GM06990 (cell line): ENCODE results near the gene HAS3.
A peak's percentile ranks its signal among the peaks of the same experiment; 100 is the strongest.
"Not testable (repeated sequence)": the region's sequence is repeated elsewhere in the genome, so short reads cannot be mapped to it uniquely, and the experiment has no call there.

ENCODE experiments used
- DNase-seq: peaks from one replicate; pipeline ENCODE4 v3.0.0-alpha.2; 2011; ENCODE audit not compliant: insufficient read length; ENCODE audit errors: extremely low read depth
- H3K27me3 ChIP-seq: replicated peaks from 2 replicates; pipeline ENCODE4 v1.6.0; 2011; ENCODE audit warnings: low read length; ENCODE audit not compliant: control insufficient read depth, insufficient read depth
- H3K36me3 ChIP-seq: 2 replicates; pipeline ENCODE4 v1.5.1; 2011; ENCODE audit warnings: low read length; ENCODE audit not compliant: control insufficient read depth, insufficient read depth
- H3K4me3 ChIP-seq: replicated peaks from 2 replicates; pipeline ENCODE4 v1.5.1; 2011; ENCODE audit warnings: low read depth, mild to moderate bottlenecking, control low read depth, low read length
- TF ChIP-seq, protein P1 (sequence below): IDR thresholded peaks from 2 replicates; pipeline ENCODE4 v1.5.1; 2011; ENCODE audit warnings: low read length, control low read depth, mild to moderate bottlenecking, inconsistent platforms; ENCODE audit not compliant: insufficient read depth, poor library complexity, severe bottlenecking

HAS3 gene

GRCh38 chr16:69119536-69119935 lies 14.1 kb downstream of the HAS3 start:
- Histone ChIP-seq H3K4me3 (no peak overlapping the region), H3K36me3 (peaks cover 29% of the 10 kb centered on the region), H3K27me3 (no peaks in the 10 kb centered on the region)
- no peak for DNase-seq
- TF ChIP-seq, protein P1, sequence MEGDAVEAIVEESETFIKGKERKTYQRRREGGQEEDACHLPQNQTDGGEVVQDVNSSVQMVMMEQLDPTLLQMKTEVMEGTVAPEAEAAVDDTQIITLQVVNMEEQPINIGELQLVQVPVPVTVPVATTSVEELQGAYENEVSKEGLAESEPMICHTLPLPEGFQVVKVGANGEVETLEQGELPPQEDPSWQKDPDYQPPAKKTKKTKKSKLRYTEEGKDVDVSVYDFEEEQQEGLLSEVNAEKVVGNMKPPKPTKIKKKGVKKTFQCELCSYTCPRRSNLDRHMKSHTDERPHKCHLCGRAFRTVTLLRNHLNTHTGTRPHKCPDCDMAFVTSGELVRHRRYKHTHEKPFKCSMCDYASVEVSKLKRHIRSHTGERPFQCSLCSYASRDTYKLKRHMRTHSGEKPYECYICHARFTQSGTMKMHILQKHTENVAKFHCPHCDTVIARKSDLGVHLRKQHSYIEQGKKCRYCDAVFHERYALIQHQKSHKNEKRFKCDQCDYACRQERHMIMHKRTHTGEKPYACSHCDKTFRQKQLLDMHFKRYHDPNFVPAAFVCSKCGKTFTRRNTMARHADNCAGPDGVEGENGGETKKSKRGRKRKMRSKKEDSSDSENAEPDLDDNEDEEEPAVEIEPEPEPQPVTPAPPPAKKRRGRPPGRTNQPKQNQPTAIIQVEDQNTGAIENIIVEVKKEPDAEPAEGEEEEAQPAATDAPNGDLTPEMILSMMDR = no peak

DNA sequence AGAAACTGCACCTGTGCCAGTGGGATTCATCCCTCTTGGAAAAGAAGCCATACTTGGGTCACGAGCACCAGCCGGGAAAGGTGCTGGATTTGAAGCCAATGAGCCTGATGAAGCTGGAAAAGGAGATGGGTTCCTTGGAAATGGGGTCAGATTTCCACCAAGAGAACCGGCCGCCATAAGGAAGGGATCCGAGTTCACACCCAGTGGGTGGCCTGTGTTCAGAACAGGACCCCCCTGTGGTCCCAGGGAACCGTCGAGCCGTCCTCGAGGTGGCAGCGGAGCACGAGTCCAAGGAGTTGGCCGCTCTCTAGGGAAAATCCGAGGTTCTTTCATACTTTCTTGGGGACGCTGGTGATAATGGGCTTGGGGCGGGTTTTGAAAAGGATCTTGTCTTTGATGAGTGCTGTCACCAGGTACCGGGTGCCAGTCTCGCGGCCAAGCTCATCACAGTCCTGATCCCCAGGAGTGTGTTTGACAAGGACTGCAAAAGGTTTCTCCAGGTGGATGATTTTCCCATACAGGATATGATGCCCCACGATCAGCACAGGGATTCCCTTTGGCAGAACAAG lies 14.7 kb downstream of the HAS3 start:
- Histone ChIP-seq H3K4me3 (no peak overlapping the region), H3K27me3 (no peaks in the 10 kb centered on the region), H3K36me3 (peaks cover 29% of the 10 kb centered on the region)
- DNase-seq = no peak
- TF ChIP-seq, protein P1 = no peak

GRCh38 chr16:69123910-69124309 lies 18.5 kb downstream of the HAS3 start:
- H3K36me3 ChIP-seq = peaks cover 18% of the 10 kb centered on the region
- no peak for DNase-seq
- TF ChIP-seq, protein P1 = peak; percentile 65
- no peaks in the 10 kb centered on the region for H3K27me3 ChIP-seq
- H3K4me3 ChIP-seq = no peak overlapping the region

DNA sequence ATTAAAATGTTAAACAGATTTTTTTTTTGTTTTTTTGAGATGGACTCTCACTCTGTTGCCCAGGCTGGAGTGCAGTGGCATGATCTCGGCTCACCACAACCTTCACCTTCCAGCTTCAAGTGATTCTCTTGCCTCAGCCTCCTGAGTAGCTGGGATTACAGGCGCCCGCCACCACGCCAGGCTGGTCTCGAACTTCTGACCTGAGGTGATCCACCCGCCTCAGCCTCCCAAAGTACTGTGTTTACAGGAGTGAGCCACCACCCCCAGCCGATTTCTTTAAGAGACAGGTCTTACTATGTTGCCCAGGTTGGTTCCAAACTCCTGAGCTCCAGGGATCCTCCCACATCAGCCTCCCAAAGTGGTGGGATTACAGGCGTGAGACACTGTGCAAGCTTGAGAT lies 19.0 kb downstream of the HAS3 start:
- peaks cover 14% of the 10 kb centered on the region for H3K36me3 ChIP-seq
- not testable (repeated sequence) for H3K27me3 ChIP-seq, H3K4me3 ChIP-seq, DNase-seq

- DNase-seq, H3K27me3 ChIP-seq, H3K4me3 ChIP-seq: not testable (repeated sequence)
- H3K36me3 ChIP-seq = peaks cover 12% of the 10 kb centered on the region
Measured at GRCh38 chr16:69124961-69125360, 19.5 kb downstream of the HAS3 start.

GRCh38 chr16:69126221-69126620 lies 20.8 kb downstream of the HAS3 start:
- TF ChIP-seq, protein P1 = no peak
- DNase-seq = no peak
- H3K4me3 ChIP-seq = no peak overlapping the region
- no peaks in the 10 kb centered on the region for H3K27me3 ChIP-seq
- H3K36me3 ChIP-seq = peaks cover 4% of the 10 kb centered on the region

DNA sequence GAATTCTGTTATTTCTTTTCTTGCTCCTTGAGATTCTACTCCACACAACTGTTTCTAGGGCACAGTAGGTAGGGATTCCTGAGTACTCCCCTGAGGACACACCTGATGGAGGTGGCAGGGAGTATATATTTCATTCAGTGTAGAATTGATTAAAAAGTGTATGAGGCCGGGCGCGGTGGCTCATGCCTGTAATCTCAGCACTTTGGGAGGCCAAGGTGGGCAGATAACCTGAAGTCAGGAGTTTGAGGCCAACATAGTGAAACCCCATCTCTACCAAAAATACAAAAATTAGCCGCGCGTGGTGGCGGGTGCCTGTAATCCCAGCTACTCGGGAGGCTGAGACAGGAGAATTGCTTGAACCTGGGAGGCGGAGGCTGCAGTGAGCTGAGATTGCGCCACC lies 21.3 kb downstream of the HAS3 start:
- not testable (repeated sequence) for DNase-seq, H3K4me3 ChIP-seq, H3K27me3 ChIP-seq, H3K36me3 ChIP-seq
